OCI-LY7 (cell line): ENCODE measurements around the gene SEC22C. TPM values are rescaled to one million over a fixed set of nuclear protein-coding genes. Genes with fewer than 3 reads are reported as not detected.

Experiments used
- BruUV-seq: library from RNA; stranded (reverse); fragments of 400-500 nt; replicated peaks from 2 replicates; lab custom pipeline; 2021; lab: Mats Ljungman, UMichigan
- CTCF ChIA-PET: fragments of 300-600 bp; sonication (Branson Sonifier 250); formaldehyde crosslinking; loops from one replicate; lab custom pipeline; 2022; ENCODE audit warnings: antibody characterized with exemption; ENCODE audit not compliant: unreplicated experiment; lab: Charles Lee
- POLR2A ChIA-PET: fragments of 300-600 bp; sonication (Branson Sonifier 250); formaldehyde crosslinking; loops from one replicate; lab custom pipeline; 2022; ENCODE audit warnings: antibody characterized with exemption; lab: Charles Lee
- DNase-seq: peaks from one replicate; pipeline ENCODE4 v3.0.0-alpha.2; 2015; ENCODE audit warnings: low spot score
- H2AFZ ChIP-seq: fragments of 200-600 bp; sonication (generic), shearing (Covaris generic); 2 replicates; pipeline ENCODE4 v1.6.1; 2014; ENCODE audit warnings: mild to moderate bottlenecking, antibody characterized with exemption, low read length, moderate library complexity
- H3K27ac ChIP-seq: fragments of 200-600 bp; sonication (generic); 2 replicates; pipeline ENCODE4 v1.5.1; 2014; ENCODE audit warnings: mixed run types, low read depth, mild to moderate bottlenecking, moderate library complexity, low read length, inconsistent platforms; ENCODE audit not compliant: poor library complexity, severe bottlenecking
- H3K36me3 ChIP-seq: fragments of 200-600 bp; sonication (generic); 2 replicates; pipeline ENCODE4 v1.6.1; 2014; ENCODE audit warnings: mild to moderate bottlenecking, antibody characterized with exemption, low read length, moderate library complexity, mixed read lengths; ENCODE audit not compliant: insufficient read depth
- H3K4me1 ChIP-seq: fragments of 200-600 bp; sonication (generic); 2 replicates; pipeline ENCODE4 v1.5.1; 2014; ENCODE audit warnings: mild to moderate bottlenecking, low read length; ENCODE audit not compliant: insufficient read depth, poor library complexity, severe bottlenecking
- H3K4me2 ChIP-seq: fragments of 200-600 bp; sonication (generic); 2 replicates; pipeline ENCODE4 v1.6.1; 2014; ENCODE audit warnings: mild to moderate bottlenecking, low read length
- H3K4me3 ChIP-seq: fragments of 200-600 bp; sonication (generic); 2 replicates; pipeline ENCODE4 v1.5.1; 2014; ENCODE audit warnings: mild to moderate bottlenecking, low read depth, low read length; ENCODE audit not compliant: poor library complexity, severe bottlenecking
- H3K79me2 ChIP-seq: fragments of 200-600 bp; sonication (generic); 2 replicates; pipeline ENCODE4 v1.6.1; 2016; ENCODE audit warnings: low read depth, mild to moderate bottlenecking, low read length, moderate library complexity, mixed read lengths; ENCODE audit not compliant: insufficient read depth
- H3K9me2 ChIP-seq: fragments of 200-600 bp; sonication (generic); 2 replicates; pipeline ENCODE4 v1.6.1; 2016; ENCODE audit warnings: mild to moderate bottlenecking, low read length, mixed read lengths; ENCODE audit not compliant: insufficient read depth
- H3K9me3 ChIP-seq: fragments of 200-600 bp; sonication (generic); 2 replicates; pipeline ENCODE4 v1.6.1; 2014; ENCODE audit warnings: mild to moderate bottlenecking, mixed run types, low read length, mixed read lengths
- H4K20me1 ChIP-seq: fragments of 200-600 bp; sonication (generic); 2 replicates; pipeline ENCODE4 v1.6.1; 2014; ENCODE audit warnings: mild to moderate bottlenecking, antibody characterized with exemption, low read length, moderate library complexity, mixed read lengths; ENCODE audit not compliant: insufficient read depth
- EZH2phosphoT487 ChIP-seq: fragments of 200-600 bp; sonication (generic); IDR thresholded peaks from 2 replicates; pipeline ENCODE4 v1.6.1; 2018; ENCODE audit warnings: low read depth, borderline replicate concordance, mild to moderate bottlenecking, mixed run types, antibody characterized with exemption, low read length, moderate library complexity, mixed read lengths
- intact Hi-C: fragments of 100-400 bp; cut with micrococcal nuclease; formaldehyde crosslinking; loops from one replicate; pipeline ENCODE4 v1.10.0; 2022; ENCODE audit not compliant: unreplicated experiment
- total RNA-seq, 2 experiments: library from RNA; depleted of rRNA in 1 of 2; stranded (reverse); fragments of >200 nt in 1 of 2; shearing (Covaris generic) in 1 of 2; gene quantifications; 2 replicates each; pipeline ENCODE4 v1.2.3, GENCODE V29; 2014 to 2022
- TF ChIP-seq, protein P1 (sequence below): fragments of 200-600 bp; sonication (generic); conservative IDR thresholded peaks from 2 replicates; pipeline ENCODE4 v1.5.1; 2014; ENCODE audit warnings: mild to moderate bottlenecking, antibody characterized with exemption, low read length, moderate library complexity, mixed read lengths

SEC22C gene
- total RNA-seq, 2 experiments from 2014 or later, result 33.0 to 36.2 TPM

DNA sequence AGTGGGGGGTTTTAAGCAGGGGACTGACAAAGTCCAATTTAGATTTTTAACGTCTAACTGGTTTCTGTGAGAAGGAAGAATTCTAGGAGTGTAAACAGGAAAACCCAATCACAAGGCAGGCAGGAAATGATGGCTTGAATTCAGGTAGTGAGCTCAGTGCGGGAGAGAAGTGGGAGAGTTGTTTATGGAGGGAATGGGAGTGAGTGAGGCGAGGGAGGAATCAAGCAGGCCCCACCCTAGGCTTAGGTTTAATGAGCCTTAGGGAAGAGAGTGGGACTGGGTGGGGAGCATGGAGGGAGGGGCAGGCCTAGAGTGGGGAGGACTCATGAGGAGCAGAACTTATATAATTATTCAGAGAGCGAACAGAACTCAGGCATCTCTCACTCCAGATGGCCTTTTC lies 61.4 kb downstream of the SEC22C start:
- no peaks in the 10 kb centered on the region for H3K9me3 ChIP-seq
- no peak overlapping the region for H3K4me3 ChIP-seq
- H3K9me2 ChIP-seq, result no peaks in the 10 kb centered on the region
- H3K79me2 ChIP-seq, result no peaks in the 10 kb centered on the region
- CTCF ChIA-PET, result no interaction called here
- TF ChIP-seq, protein P1, sequence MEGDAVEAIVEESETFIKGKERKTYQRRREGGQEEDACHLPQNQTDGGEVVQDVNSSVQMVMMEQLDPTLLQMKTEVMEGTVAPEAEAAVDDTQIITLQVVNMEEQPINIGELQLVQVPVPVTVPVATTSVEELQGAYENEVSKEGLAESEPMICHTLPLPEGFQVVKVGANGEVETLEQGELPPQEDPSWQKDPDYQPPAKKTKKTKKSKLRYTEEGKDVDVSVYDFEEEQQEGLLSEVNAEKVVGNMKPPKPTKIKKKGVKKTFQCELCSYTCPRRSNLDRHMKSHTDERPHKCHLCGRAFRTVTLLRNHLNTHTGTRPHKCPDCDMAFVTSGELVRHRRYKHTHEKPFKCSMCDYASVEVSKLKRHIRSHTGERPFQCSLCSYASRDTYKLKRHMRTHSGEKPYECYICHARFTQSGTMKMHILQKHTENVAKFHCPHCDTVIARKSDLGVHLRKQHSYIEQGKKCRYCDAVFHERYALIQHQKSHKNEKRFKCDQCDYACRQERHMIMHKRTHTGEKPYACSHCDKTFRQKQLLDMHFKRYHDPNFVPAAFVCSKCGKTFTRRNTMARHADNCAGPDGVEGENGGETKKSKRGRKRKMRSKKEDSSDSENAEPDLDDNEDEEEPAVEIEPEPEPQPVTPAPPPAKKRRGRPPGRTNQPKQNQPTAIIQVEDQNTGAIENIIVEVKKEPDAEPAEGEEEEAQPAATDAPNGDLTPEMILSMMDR, result no peak
- no peak for TF ChIP-seq EZH2phosphoT487
- intact Hi-C loops, result no loop called here
- POLR2A ChIA-PET, result no interaction called here
- no peak overlapping the region for H3K4me2 ChIP-seq
- no TSS peak for BruUV-seq
- DNase-seq, result no peak
- H2AFZ ChIP-seq, result no peak overlapping the region
- H3K36me3 ChIP-seq, result no peaks in the 10 kb centered on the region
- H4K20me1 ChIP-seq, result no peaks in the 10 kb centered on the region
- no peaks in the 10 kb centered on the region for H3K4me1 ChIP-seq
- H3K27ac ChIP-seq, result no peak overlapping the region

DNA sequence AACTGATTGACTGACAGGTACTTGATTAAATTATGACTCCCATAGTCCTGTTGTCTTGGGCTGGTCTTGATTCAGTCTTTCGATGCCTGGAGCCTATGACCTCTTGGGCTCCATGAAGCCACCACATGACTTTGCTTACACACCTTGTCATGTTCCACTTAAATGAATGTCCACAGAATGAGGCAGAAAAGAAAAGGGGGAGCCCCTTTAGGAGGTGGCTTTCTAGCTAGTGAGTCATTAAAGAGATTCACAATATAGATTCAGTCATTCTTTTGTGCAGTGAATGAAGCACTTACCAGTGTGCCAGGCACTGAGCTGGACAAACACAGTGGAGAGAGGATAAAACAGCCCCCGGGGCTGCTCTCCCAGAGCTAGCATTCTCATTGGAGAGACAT lies 62.2 kb downstream of the SEC22C start:
- CTCF ChIA-PET, result no interaction called here
- DNase-seq, result no peak
- BruUV-seq, result no TSS peak

More for the DNA sequence above, 62.2 kb downstream of the SEC22C start:
- TF ChIP-seq, protein P1, result no peak
- no peak for TF ChIP-seq EZH2phosphoT487
- no peaks in the 10 kb centered on the region for H3K9me2 ChIP-seq
- no peak overlapping the region for H3K4me2 ChIP-seq
- H3K36me3 ChIP-seq, result no peaks in the 10 kb centered on the region
- no peaks in the 10 kb centered on the region for H4K20me1 ChIP-seq
- H3K79me2 ChIP-seq, result no peaks in the 10 kb centered on the region
- no peaks in the 10 kb centered on the region for H3K9me3 ChIP-seq
- no peak overlapping the region for H2AFZ ChIP-seq
- H3K27ac ChIP-seq, result no peak overlapping the region
- H3K4me3 ChIP-seq, result no peak overlapping the region
- intact Hi-C loops, result no loop called here
- no peaks in the 10 kb centered on the region for H3K4me1 ChIP-seq
- POLR2A ChIA-PET, result no interaction called here
